ENCODE results near the gene CRIM1.
"Not testable (repeated sequence)": the region's sequence is repeated elsewhere in the genome, so short reads cannot be mapped to it uniquely, and the experiment has no call there.

Gene CRIM1, protein sequence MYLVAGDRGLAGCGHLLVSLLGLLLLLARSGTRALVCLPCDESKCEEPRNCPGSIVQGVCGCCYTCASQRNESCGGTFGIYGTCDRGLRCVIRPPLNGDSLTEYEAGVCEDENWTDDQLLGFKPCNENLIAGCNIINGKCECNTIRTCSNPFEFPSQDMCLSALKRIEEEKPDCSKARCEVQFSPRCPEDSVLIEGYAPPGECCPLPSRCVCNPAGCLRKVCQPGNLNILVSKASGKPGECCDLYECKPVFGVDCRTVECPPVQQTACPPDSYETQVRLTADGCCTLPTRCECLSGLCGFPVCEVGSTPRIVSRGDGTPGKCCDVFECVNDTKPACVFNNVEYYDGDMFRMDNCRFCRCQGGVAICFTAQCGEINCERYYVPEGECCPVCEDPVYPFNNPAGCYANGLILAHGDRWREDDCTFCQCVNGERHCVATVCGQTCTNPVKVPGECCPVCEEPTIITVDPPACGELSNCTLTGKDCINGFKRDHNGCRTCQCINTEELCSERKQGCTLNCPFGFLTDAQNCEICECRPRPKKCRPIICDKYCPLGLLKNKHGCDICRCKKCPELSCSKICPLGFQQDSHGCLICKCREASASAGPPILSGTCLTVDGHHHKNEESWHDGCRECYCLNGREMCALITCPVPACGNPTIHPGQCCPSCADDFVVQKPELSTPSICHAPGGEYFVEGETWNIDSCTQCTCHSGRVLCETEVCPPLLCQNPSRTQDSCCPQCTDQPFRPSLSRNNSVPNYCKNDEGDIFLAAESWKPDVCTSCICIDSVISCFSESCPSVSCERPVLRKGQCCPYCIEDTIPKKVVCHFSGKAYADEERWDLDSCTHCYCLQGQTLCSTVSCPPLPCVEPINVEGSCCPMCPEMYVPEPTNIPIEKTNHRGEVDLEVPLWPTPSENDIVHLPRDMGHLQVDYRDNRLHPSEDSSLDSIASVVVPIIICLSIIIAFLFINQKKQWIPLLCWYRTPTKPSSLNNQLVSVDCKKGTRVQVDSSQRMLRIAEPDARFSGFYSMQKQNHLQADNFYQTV
- total RNA-seq: 3.5 to 33.8 (median 10.4) reads per million in 17 experiments

- DNase-seq: peak; percentile 43 to 82 (median 66)
Measured at GRCh38 chr2:36355151-36355889, at the start of gene CRIM1. Gene CRIM1 (plus strand): TSS chr2:36355778. CDS start chr2:36356293, 515 bp downstream.

DNA sequence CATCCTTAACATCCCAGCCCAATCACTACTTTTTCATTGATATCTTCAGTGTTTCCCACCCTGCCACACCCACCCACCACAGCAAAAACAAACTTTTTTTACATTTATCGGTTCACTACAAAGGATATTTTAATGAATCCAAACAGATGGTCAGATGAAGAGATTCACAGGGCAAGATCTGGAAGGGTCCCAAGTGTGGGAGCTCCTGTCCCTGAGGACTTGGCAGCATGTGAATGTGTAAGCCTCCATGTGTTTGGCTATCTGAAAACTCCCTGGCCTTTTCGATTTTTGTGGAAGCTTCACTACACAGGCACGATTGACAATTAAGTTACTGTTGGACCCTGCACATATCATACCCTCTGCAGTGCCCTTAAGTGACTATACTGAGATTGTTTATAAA, 48.1 kb upstream of the CRIM1 start:
- no peak for DNase-seq

GRCh38 chr2:36310444-36310843, 45.1 kb upstream of the CRIM1 start:
- not testable (repeated sequence) for DNase-seq

DNA sequence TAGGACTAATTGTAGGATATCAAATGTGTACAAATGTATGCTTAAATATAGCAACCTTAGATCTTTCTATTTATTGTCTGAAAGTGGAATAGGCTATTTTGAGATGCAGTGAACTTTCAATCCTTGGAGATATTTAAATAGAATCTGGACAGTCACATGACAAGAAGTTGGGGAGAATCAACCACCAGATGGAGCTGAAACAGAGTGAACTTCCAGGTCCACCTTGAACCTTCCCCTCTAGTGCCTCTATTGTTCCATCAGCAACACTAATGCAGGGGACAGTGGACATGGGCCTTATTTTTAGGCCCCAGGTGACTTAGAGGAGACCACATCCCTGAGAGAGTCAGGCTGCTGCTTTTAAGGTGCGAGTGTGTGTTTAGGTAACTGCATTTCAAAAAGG, 37.0 kb upstream of the CRIM1 start:
- DNase-seq: peak in 3 of 4 experiments; percentile 2 to 12 (median 8)

- DNase-seq: peak in 2 of 4 experiments; percentile 4 to 5
Measured at GRCh38 chr2:36322108-36322507, 33.5 kb upstream of the CRIM1 start.

DNA sequence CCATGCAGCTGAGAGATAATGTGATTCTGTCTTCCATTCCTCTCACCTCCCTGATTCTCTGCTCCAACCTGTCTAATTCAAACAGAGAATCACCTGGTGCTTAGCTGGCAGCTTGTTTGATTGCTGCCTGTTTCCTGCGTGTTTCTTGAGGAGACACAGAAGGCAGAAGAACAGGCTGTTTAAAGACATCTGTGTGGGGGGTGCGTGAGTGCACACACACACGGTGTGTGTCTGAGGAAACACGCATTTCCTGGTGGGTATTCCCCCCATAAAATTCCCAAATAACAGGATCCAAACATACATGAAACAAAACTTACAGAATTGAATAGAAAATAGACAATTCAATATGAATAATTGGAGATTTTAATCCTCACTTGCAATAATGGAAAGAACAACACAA, 29.3 kb upstream of the CRIM1 start:
- no peak for DNase-seq

GRCh38 chr2:36329251-36329650, 26.3 kb upstream of the CRIM1 start:
- DNase-seq: no peak

DNA sequence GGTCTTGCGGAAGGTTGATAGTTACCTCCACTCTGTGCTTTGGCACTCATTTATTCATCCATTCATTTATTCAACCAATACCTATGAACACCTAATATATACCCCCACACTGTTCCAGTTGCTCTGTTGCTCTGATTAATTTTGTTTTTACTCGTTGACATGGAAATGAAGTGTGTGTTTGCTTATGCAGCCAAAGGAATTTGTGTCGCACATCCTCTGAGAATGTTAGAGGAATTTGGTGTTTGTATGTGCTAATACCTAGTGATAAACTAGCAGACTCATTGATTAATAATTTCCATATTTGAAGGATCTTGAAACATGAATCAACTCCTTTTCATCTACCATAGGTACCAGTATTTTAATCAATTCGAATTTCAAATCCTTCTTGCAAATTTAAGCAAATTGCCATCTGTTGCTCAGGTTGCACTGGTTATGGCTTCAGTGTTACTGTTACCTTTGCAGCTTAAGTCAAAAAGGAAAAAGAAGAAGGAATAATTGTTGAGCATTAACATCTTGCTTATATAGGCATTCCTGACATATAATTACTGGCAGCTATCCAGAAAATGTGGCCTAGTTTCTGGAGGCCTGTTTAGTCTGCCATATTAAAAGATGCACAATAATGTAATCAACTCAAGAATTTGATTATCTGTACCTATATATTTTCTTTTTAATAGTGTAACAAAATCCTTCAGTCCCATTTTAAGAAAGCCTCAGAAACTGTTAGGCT, 25.7 kb upstream of the CRIM1 start:
- no peak for DNase-seq

- no peak for DNase-seq
Measured at GRCh38 chr2:36330473-36331395, 24.8 kb upstream of the CRIM1 start.

DNA sequence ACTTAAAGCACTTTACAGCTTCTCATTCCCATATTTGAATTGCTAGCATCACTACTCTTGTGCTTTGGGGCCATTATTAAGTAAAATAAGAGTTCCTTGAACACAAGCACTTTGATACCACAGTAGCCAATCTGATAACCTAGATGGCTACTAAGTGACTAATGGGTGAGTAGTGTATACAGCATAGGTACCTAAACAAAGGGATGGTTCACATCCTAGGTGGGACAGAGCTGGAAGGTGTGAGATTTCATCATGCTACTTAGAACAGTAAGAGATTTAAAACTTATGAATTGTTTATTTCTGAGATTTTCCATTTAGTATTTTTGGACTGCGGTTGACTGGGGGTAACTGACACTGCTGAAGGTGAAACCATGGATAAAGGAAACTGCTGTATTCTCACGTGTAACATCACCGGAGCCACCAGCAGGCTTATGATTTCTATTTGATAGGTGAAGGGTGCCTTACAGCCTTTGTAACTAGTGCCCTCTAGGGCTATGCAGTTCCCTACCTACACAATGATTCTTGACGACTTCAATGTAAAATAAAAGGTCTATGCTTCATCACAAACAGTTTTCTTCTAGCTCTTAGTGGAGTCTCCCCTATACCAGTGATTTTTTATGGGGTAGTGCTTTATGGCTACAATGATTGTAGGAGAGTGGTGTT, 22.1 kb upstream of the CRIM1 start:
- DNase-seq: no peak

DNA sequence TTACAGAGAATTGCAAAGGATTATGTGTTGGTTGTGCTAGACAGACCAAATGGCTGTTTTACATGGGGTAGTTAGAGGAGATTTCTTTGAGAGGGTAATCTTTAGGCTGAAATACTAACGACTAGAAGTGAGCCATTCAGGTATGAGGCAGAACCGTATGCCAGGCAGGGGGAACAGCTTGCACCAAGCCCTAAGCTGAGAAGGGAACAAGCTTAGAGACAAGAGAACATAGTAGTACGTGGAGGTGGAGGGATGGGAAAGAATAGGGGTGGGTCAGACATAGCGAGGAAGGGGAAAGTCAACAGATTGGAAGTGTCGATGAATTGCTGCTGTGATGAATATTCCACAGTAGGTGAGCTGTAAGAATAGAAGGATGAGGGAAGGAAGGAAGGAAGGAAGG, 20.0 kb upstream of the CRIM1 start:
- DNase-seq: no peak

DNA sequence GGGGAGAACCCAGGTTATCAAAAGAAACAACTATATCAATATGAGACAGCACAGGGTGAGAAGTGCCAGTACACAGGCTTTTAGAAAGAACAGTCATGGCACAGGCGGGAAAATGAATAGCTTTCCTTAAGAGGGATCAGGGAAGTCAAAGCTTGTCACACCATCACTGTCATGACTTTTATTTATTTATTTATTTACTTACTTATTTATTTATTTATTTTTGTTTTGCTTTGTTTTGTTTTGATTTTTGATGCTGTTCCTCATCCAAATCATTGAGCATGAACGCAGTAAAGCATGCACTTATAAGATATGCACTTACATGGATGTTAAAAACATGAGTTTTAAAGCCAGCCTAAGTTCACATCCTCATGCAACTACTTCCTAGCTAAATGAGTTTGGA, 19.3 kb upstream of the CRIM1 start:
- DNase-seq: no peak

- no peak for DNase-seq
Measured at GRCh38 chr2:36337354-36337753, 18.2 kb upstream of the CRIM1 start.

DNA sequence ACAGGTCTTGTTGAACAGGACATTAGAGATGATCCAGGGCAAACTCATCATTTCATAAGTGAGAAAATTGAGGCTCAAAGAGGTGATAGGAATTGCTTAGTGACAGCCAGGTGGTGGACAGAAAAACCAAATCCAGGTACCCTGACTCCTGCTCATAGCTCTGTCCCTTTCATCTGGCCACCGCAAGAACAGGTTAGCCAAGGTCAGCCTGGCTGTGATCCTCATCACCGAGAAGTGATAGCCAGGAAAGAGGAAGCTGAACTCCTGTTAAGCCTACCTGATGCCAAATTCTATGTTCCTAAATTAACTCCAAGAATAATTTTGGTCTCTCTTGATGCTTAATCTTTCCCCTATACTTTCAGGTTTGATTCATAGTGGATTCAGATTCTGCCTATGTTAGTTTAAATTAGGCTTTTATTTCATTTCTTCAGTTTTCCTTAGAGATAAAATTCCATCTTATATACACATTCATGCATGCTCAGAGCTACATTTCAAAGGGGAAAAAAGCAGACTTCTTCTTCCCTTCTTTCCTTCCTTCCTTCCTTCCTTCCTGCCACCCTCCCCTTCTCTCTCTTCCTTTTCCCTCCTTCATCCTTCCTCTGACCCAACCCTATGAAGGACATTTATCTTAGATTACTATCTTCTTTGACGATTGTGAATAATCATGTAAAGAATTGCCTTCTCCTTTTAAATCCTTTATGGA, 17.3 kb upstream of the CRIM1 start:
- no peak for DNase-seq

DNA sequence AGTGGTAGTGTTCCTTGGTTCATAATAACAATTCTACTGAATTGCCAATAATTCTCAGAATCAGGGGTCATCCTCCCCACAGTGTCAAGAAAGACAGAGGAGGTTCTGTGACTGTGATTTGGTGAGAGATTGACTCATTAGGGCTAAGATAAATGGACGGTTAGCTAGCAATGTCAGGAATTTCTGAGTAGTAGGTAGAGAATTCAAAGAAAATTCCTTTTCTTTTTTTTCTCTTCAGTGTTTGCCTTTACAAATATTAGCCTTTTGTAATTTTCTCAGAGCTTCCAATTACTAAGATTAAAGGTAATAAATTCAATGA, 16.8 kb upstream of the CRIM1 start:
- no peak for DNase-seq

DNA sequence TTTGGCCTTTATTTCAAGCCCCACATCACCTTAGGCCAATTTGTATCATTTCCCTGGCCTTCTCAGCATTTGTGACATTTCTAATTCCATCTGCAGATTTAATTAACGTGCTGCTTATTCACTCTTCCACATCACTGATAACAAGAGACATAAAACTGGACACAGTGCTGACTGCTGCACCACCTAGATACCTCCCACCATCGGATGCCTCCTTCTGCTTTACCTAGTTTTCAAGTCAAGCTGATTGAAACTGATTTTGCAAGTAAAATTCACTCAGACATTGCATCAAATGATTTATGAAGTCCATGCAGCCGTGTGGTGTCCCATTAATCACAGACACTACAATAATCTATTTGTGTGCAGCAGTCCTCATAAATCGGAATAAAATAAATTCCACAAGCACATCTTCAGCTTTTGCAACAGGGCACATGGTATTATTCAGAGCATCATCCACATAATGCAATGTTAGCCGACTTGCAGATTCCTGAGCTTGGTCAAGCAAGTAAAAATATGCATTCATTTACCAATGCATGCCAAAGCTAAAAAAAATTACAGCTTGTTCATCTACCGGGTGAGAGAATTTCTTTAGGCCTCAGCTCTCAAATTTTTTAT, 15.9 kb upstream of the CRIM1 start:
- no peak for DNase-seq

DNA sequence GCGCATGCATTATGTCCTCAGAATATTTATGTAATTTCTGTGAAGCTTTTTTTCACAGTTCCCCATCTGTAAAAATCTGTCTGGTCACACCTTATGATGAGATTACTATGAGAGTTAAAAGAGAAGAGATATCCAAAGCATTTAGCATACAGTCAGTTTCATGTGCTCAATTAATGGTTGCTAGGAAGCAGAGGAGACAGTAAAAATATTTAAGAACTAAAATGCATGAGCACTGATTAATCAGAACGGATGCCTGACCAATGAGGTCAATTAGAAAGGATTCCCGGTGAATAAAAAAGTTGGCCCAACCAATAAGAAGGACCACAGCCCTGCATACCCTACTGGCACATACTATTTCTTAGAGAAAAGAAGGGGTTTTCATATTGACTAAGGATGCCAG, 12.0 kb upstream of the CRIM1 start:
- DNase-seq: no peak

- DNase-seq: no peak
Measured at GRCh38 chr2:36348721-36349120, 6.9 kb upstream of the CRIM1 start.

GRCh38 chr2:36351291-36351690, 4.3 kb upstream of the CRIM1 start:
- no peak for DNase-seq

All from suppressor macrophage (primary cell).